Eye (tissue), 1 donor: ENCODE results near the gene PLAGL1.

Source experiments
- DNase-seq: peaks from one replicate; pipeline ENCODE4 v3.0.0-alpha.2; 2015

PLAGL1 gene

DNA sequence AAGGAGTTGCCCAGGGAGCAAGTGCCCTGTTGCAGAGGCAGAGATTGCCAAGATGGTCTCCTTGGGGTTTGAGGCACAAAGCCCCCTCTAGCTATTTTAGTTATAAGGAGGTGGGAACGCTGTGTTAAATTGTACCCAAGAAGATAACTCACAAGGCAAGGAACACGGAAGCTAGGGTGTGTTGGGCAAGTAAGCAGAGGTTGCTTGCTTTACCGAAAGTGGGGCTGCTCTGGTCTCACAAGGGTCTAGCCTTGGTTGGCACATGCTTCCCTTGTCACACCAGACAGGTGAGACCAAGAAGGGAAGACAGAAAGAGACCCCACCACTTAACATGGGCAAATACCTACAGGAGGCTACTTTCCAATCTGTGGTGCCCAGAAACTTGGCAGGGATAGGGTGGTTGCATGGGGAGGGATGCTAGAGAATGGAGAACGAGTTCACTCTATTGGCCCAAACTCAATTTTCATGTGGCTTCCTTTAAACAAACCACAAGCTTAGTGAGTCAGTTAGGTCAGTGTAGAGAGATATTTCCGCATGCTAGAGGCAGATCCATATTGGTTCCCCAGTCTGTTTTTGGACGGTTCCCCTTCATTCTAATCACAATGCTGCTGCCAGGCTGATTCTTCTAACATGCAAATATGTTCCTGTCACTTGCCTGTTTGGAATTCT, 42.4 kb downstream of the PLAGL1 start:
- DNase-seq: no peak

DNA sequence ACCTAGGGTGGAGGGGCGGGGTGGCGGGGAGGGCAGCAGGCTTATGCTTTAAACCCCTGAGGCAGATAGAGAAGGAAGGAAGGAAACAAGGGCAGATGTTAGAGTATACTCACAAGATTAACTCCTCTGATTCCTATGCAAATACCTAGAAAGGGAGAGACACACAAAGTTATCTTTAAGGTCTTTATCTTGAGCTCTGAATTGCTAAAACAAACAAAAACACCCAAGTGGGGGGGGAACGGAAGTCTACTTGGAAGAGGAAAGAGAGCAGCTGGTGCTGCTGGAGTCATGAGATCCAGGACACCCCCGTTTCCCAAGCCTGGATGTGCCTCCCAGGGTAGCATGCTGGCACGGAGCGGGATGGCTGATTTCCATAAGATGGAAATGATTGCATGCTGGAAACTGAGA, 43.4 kb downstream of the PLAGL1 start:
- no peak for DNase-seq

DNA sequence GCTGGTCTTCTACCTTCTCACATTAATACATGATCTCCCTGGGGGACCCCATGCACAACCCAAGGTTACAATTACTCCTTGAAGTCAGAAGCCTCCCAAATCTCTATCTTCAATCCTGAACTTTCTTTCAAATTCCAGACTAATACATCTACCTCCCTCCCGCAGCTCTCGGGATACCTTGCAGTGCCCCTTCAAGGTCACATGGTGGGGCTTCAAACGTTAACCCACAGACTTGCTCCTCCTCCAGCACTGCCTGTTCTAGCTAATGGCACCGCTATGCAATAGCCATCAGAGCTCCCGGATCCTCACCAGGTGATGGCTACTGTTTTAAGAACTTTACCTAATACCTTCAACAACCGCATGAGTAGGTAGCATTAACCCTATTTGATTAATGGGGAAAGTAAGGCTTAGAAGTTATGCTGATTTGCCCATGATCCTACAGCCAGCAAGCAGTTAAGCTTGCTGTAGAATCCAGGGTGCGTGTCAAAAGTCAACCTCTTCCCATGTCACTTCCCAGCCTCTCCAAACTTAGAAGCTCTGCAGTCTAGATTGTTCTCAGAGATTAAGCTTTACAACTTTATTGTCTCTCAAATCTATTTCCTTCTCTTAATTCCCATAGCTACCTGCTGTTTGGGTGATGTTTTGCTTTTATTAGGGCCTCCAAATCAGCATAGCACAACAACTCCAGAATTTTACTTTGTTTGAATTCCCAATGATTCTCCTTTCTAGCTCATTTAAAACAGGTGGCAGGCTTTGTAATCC, 44.7 kb downstream of the PLAGL1 start:
- DNase-seq: no peak

DNA sequence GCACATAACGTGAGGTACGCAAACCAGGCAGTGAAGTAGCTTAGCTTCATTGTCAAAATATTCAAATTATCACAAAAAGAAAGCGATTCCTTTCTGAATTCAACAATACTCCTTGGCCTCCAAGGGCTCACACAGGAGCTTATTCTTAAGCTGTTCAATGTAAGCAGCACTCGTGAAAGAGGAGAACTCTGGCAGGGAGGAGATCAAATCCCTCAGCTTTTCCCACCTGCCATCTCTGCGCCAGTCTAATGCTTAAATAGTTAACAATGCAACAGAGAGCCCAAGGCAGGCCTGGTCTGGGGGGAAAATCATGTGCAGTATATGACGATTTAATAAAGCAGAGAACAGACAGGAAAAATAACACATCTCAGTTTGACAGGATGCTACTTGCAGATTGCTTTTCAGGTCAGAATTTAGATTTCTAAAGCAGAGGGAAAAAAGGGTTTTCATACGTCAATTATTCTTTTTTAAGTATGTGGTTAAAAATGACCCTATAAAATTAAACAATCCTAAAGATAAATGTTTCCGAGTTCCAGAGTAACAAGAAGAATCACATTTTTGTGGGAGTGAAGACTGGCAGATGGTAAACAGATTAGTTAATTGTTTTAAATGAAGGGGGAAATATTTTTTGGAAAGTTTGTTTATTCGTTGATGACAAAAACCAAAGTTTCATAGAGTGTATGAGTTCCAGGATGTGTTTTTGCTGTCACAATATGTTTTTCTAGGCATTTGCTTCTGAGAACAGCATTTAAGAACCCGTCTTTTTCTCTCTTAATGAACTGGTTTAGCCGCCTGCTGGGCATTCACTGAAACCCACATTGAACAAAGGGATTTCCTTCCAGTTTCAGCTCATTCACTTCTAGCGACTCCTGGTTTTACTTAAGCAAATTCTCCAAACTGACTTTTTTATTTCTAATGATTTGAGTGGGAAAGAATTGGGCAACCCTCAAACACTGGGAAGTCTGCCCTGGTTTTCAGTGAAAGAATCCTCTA, 45.9 kb downstream of the PLAGL1 start:
- DNase-seq: peak; percentile 85

DNA sequence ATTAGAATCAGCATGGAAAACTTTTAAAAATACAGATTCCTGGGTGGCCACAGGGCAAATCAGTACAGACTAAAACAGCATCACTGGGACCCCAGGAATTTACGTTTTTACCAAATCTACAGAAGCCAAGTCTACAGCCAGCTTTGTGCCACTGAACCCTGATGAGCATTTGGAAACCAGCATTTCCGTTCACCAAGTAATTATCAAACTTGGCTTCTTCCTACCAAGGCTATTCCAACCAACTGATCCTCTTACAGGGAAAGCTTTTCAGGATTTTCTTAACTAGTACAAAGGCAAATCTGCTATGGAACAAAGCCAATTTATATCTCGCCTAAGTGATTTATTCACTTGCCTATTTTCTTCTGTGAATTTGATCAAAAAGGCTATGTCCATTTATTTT, 47.0 kb downstream of the PLAGL1 start:
- DNase-seq: peak; percentile 26

DNA sequence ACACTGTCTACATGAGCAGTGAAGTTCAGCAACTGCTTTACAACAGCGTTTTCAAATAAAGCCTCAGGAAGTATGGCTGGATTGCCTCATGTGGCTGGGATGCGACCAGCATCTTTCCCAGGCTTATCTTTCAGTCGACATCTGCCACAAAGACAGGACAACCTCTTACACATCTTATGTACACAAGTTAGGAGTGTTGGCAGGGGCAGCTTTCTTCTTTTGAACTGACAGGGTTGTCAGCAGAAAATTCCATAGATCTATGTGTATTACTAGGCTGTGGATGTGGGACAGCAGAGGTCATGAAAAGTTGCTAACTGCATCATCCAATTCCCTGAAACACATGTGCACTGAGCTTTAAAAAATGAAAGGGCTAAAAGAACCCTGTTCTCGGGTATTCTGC, 48.1 kb downstream of the PLAGL1 start:
- no peak for DNase-seq

DNA sequence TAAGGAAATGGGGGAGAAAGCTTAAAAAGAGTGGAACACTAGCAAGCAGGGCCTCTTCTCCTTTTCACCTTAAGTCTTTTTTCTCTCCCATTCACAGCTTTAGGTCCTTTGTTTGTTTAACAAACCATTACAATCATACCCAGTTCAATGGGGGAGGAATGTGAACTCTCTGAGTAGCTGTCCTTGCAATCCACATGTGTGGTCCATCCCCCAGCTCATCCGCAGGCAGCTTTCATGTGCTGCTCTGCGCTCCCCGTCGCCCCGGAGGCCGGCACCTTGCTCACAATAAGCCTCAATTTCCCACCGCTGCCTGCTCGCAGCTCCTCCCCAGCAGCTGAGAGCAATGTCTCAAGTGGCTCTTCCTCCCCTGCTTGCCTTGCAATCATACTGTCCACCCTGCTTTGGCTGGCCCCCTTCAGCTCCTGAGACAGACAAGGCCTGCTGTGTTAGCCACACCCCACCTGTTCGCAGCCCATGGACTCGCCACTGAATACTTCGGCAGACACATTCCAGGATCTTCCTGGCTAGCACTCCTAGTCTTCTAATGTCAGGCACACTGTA, 49.1 kb downstream of the PLAGL1 start:
- DNase-seq: peak; percentile 72

DNA sequence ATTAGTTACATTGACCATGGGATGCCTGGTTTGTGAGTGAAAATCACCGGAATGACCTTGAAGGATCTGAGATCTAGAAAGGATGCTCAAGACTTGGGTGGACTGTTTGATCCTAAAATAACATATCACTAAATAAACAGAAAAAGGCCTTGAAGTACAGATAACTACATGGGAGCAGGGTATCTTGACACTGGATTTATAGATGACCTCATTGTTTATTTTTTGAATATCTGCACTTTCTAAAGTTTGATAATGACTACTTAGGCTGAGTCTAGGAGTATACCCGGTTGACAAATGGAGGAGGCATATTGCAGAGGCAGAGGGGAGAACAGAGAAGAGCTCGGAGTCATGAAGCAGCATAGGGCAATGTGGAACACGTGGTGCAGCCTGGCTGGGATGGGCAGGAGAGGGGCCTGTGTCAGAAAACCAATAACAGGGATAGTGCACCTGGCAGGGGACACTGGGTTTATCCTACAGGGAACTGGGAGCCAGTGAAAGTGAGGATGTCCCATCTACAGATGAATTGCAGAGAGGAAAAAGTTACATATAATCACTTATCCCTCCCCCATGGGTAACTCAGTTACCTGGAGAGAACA, 50.3 kb downstream of the PLAGL1 start:
- no peak for DNase-seq

DNA sequence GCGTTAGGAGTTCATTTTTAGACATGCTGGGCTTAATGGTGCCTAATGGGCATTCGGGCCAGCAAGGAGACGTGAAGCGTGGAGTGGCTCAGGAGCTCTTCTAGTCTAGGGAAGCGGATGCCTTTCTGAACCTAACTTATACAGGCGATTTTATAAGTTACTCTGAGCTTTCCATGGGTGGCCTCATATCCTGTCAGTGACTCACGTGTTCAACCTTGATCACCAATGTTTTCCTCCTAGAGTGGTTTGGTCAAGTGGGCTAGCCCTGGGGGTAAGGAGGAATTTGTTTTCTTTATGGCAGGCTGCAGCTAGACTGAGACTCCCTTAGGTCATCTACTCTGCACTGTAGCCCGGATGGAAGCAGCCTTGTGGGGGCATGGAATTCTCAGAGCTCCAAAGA, 52.1 kb downstream of the PLAGL1 start:
- no peak for DNase-seq

DNA sequence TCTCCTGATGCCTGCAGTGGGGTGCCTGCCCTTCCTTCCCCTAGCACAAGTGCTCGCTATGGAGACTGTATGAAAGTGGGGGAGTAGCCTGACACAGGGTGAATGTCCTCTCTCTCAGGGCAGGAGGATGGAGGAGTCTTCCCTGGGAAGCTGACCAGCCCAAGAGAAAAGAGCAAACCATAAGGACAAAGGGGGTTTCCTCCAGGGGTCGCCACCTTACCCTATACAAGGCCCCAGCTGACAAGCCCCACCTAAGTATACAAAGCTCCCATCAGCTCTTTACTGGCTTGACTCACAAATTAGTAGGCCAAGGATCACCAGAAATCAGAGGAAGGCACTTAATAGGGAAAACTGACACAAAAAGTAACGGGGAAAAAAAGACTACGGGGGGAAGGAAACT, 54.1 kb downstream of the PLAGL1 start:
- DNase-seq: no peak

DNA sequence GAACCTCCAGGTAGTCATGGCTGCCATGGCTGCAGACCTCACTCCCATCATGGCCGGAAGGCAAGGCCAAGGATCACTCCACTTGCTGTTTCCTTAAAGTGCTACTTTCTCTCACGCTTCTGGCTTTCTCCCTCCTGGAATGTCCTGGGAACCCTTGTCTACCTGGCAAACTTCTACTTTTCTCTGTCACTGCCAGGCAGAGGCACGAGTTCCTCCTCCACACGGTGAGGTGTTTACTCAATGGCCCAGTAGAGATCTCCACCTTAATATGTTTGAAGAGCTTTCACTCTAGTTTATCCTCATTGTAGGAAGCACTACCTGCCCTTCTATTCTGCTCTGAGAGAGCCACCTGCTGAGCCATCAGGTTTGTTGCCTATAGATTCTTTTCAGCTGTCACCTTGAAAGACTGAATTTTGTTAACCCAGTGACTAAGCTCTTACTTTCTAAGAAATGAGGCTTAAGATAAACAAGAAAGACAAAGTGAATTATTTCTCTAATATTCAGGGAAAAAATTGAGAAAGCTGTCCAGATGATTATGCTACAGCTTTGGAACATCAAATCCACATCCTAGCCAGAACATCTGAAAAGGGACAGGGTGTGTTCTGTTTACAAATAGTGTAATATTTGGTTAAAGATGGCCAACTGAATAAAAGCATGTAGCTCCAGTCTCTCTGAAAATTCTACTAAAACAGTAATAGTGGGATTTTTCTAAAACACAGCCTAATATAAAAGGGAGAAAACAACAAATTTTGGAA, 54.9 kb downstream of the PLAGL1 start:
- no peak for DNase-seq

DNA sequence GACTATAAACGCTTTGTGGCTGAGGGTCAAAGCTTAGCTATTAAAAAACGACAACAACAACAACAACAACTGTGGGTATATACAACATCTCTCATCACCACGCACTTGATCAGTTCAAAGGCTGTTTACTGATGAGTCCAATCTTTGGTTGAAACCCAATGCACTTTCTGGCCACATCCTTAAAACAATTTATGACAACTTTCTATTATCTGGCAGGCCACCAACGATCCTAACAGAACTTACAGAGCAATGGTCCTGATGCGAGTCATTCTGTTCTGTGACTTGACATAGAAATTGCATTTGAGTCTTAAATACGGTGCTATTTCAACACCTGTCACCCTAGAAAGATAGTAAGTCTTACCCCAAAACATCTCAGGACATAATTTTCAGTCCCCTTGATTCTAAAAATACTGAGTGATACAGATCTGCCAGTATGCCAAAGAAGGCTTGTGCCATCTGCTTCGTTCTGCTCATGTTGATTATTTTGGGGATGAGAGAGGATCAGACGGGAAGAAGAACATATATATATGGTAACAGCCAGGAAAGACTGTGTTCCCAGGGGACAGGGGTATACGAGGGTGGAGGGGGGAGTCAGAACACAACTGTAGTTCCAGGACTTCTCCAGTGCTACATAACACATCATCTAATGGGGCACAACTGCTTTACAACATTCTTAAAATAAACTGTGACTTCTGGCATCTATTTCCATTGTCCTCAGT, 55.8 kb downstream of the PLAGL1 start:
- no peak for DNase-seq

DNA sequence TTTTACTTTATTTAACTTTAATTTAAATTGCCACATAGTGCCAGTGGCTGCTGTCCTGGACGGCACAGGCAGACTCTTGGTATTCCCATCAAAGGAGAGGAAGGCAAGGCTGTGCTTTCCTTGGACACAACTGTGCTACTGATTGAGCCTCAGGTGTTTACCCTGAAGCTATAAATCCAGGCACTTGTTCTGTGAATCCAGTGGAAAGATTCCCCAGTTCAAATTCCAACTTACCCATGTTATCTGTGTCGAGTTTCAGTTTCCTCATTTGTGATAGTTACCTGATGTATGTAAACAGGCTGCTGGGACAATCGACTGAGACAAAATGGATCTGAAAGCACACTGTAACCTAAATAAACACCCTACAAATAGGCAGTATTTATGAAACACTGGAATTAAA, 57.2 kb downstream of the PLAGL1 start:
- no peak for DNase-seq

DNA sequence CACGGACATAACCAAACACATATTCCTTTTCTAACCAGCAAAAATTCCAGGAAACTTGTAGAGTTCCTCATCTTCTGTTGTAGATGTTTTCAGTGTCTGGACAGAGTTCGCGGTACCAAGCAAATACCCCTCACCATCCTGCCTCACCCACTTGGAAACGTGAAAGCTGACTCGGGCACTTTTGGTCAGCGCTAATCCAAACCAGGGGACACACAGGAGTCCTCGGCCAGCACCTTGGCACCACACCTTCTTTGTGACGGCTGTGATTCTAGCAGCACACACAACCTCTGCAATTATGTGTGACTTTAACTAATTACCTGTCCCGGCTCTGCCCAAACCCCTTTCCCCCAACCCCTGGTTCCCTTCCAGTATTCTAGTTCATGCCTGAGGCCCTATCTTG, 58.1 kb downstream of the PLAGL1 start:
- no peak for DNase-seq

DNA sequence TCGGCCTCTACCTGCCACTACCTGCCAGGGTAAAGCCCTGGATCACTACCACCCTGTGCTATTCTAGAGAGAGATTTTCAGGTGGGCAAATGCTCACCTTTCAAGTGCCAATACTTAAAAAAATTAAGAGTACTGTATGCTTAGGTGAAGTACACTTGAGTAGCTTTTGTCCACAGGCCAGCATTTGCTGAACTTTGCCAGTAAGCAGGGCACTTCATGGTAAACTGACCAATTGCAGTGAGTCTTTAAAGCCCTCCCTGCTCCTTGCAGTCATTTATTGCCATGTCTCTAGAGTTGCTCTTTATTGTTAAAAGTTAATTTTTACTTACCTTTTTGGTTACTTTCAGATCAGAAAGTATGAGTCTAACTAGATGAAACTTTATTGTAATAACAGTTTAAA, 58.5 kb downstream of the PLAGL1 start:
- no peak for DNase-seq

DNA sequence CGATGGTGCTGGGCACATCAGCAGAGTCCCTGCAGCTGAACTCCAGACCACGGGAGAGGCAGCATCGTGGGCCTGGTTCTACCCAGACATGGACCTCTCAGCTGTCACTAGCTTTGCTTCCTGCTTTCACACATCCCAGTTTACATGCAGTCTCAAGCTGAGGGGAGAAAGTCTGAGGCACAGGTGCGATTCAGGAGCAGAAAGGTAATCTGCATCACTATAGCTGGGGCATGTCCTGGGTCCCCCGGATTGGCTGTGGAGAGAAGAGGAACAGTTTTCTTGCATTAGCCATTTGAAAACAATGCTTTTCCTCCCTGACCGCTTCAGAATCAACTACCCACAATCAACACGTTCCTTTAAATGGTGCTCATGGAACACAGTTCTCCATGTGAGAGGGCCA, 59.9 kb downstream of the PLAGL1 start:
- no peak for DNase-seq

DNA sequence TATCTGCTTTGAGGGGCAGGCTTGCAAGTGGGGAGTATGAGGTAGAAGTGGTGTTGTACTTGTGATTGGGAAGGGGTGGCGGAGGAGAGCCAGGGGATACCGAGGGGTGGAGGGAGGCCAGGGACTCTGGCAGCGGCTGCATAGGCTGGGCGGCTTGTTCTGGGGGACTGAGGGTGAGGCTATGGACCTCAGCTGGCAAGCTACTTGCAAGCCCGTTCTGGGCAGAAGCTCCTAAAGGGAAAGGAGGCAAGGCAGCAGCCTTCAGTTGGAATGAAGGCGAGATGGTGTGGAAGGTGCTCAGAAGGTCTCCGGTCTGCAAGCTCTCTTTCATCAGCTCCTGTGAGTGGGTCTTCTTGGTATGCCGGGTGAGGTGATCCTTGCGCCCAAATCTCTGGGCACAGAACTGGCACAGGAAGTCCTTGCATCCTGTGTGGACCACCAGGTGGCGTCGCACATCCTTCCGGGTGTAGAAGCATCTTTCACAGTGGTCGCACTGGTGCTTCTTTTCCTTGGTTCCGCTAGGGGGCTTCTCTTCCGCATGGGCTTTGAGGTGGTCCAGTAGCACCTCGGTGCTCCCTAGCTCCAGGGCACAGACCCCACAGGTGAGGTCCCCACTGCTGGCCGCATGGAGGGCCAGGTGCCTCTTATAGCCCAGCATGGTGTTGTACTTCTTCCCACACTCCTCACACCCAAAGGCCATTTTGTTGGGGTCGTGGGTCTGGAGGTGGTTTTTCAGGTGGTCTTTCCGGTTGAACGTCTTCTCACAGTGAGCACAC, 66.0 kb downstream of the PLAGL1 start:
- DNase-seq: peak; percentile 72

DNA sequence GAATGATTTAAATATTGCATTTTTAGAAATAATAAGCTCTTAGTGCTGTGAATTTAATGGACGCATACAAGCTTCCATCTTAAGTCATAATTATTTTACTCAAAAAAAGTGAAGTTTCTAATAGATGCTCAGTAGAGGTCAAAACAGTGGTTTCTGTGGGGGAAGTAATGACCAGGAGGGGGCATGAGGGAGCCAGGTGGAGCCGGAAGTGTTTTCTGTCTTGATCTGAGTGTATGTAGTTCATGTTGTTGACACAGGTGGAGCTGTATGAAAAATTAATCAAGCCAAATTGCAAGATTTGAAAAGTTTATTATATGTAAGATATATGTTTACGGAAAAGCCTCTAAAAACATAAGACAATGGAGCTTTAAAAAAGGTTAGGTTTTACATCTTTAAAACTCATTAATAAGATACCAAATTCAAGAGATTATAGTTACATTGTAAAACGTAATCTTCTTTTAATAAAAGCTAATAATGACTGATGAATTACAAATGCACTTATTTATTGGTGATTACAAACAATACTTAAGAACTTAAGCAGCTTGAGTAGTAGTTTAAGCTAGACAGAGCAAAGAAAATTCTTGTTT, 68.0 kb downstream of the PLAGL1 start:
- peak; percentile 50 for DNase-seq

DNA sequence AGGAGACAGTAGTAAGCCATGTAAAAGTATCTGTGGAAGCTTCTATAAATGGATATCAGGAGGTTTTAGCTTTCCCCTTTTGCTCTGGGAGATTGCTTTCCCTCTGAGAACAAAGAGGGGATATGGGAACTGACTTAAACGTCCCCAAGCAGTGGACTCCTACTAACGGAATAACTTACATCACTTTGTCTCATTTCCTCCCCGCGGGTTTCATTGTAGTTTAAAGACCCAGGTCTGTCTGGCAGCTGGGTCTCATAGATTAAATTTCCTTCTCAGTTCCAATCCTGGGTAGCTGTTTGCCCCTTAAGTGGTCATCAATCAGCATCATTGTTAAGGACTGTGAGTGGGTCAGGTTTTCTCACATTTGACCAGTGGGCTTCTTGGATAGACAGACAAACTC, 68.7 kb downstream of the PLAGL1 start:
- no peak for DNase-seq

DNA sequence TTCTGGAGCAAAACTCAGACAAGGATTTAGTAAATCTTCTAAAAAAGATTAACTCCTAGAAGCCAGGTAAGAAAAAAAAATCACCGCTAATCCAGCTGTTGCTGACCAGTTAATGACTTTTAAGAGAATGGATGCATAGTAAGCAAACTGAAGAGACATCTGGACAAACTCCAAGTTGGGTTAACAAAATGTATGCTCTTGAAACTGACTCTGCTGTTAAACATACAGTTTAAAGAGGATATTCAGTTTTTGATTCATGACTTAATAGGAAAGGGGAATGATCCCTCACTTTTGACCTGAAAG, 70.4 kb downstream of the PLAGL1 start:
- DNase-seq: no peak
